ENCODE measurements around the gene JMJD6. TPM values are rescaled to one million over a fixed set of nuclear protein-coding genes. Genes with fewer than 3 reads are reported as not detected.

JMJD6 gene
- total and polyA plus RNA-seq, 9 of the 15 experiments (the other 6 are each of a cell fraction or from before 2014, with no cell fraction given): 2.5 to 52.3 (median 36.3) TPM

DNA sequence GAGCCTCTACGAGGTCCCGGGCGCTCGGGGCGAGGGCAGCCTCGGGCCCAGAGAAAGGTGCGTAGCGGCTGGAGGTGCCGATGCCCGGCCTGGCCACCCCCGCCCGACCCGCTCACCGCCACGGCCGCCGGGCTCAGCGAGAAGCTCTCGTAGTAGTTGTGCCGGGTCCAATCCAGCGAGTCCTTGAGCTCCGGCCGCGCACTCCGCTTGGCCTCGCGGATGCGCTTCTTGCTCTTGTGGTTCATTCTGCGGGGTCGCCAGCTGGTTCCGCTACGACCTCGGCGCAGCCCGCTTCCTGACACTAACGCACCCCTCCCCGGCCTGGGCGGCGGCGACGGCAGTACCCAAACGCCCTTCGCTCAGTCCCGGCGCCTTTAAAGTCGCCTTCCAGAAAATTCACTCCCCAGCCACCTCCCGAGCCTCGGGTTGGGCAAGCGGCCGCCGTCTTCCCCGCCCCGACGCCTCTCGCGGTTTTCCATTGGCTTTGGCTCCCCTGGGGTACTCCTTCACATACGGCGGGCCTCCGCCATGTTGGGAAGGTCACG, at the start of gene JMJD6 (continued):
- peak; percentile 69; the same call in 1 of the 2 replicates for TF ChIP-seq PHF8 (IDR thresholded peaks at IDR 0.05; ENCODE audit: borderline replicate concordance, low read length)
- peak; percentile 56 to 65 for TF ChIP-seq SIX5 (IDR thresholded peaks at IDR 0.05; ENCODE audit: borderline replicate concordance in 1 of 2, insufficient read depth in 1 of 2, low read depth in 1 of 2, low read length in 2 of 2)
- TF ChIP-seq ZNF263 (CRISPR knock-in tag; IDR thresholded peaks at IDR 0.05; ENCODE audit: borderline replicate concordance): 0 out of 2 replicates have a peak, but pooled peaks have one; percentile 4
- TF ChIP-seq MTA1 (IDR thresholded peaks at IDR 0.05; ENCODE audit: borderline replicate concordance): peak; percentile 98
- no peak for TF ChIP-seq HOXB6 (CRISPR knock-in tag; IDR thresholded peaks at IDR 0.05; ENCODE audit: borderline replicate concordance)
- no peak for TF ChIP-seq RFX1 (IDR thresholded peaks at IDR 0.05)
- TF ChIP-seq, protein P1, sequence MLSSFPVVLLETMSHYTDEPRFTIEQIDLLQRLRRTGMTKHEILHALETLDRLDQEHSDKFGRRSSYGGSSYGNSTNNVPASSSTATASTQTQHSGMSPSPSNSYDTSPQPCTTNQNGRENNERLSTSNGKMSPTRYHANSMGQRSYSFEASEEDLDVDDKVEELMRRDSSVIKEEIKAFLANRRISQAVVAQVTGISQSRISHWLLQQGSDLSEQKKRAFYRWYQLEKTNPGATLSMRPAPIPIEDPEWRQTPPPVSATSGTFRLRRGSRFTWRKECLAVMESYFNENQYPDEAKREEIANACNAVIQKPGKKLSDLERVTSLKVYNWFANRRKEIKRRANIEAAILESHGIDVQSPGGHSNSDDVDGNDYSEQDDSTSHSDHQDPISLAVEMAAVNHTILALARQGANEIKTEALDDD (IDR thresholded peaks at IDR 0.05): no peak
- no peak; the same call in none of the 2 replicates for TF ChIP-seq POLR2AphosphoS5 (IDR thresholded peaks at IDR 0.05; ENCODE audit: control insufficient read depth, insufficient read depth, low read depth, low read length)
- no peak for TF ChIP-seq IFI16 (CRISPR knock-in tag; IDR thresholded peaks at IDR 0.05)
- TF ChIP-seq BACH1 (tag; IDR thresholded peaks at IDR 0.05): no peak
- no peak for TF ChIP-seq ZNF212 (CRISPR knock-in tag; IDR thresholded peaks at IDR 0.05)
- TF ChIP-seq, protein P2, sequence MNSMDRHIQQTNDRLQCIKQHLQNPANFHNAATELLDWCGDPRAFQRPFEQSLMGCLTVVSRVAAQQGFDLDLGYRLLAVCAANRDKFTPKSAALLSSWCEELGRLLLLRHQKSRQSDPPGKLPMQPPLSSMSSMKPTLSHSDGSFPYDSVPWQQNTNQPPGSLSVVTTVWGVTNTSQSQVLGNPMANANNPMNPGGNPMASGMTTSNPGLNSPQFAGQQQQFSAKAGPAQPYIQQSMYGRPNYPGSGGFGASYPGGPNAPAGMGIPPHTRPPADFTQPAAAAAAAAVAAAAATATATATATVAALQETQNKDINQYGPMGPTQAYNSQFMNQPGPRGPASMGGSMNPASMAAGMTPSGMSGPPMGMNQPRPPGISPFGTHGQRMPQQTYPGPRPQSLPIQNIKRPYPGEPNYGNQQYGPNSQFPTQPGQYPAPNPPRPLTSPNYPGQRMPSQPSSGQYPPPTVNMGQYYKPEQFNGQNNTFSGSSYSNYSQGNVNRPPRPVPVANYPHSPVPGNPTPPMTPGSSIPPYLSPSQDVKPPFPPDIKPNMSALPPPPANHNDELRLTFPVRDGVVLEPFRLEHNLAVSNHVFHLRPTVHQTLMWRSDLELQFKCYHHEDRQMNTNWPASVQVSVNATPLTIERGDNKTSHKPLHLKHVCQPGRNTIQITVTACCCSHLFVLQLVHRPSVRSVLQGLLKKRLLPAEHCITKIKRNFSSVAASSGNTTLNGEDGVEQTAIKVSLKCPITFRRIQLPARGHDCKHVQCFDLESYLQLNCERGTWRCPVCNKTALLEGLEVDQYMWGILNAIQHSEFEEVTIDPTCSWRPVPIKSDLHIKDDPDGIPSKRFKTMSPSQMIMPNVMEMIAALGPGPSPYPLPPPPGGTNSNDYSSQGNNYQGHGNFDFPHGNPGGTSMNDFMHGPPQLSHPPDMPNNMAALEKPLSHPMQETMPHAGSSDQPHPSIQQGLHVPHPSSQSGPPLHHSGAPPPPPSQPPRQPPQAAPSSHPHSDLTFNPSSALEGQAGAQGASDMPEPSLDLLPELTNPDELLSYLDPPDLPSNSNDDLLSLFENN (IDR thresholded peaks at IDR 0.05; ENCODE audit: low read depth in 2 of 2, low read length in 2 of 2): 0 out of 4 replicates have a peak, but pooled peaks of 1 of the 2 experiments have one; percentile 56
- TF ChIP-seq, protein P3, sequence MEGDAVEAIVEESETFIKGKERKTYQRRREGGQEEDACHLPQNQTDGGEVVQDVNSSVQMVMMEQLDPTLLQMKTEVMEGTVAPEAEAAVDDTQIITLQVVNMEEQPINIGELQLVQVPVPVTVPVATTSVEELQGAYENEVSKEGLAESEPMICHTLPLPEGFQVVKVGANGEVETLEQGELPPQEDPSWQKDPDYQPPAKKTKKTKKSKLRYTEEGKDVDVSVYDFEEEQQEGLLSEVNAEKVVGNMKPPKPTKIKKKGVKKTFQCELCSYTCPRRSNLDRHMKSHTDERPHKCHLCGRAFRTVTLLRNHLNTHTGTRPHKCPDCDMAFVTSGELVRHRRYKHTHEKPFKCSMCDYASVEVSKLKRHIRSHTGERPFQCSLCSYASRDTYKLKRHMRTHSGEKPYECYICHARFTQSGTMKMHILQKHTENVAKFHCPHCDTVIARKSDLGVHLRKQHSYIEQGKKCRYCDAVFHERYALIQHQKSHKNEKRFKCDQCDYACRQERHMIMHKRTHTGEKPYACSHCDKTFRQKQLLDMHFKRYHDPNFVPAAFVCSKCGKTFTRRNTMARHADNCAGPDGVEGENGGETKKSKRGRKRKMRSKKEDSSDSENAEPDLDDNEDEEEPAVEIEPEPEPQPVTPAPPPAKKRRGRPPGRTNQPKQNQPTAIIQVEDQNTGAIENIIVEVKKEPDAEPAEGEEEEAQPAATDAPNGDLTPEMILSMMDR (IDR thresholded peaks at IDR 0.05 in 2 of 3, conservative IDR thresholded peaks at IDR 0.05 in 1 of 3; ENCODE audit: insufficient read depth in 2 of 3, low read depth in 1 of 3, low read length in 3 of 3): no peak
- no peak for TF ChIP-seq SRSF9 (IDR thresholded peaks at IDR 0.05; ENCODE audit: borderline replicate concordance, low read depth, low read length)
- TF ChIP-seq, protein P4, sequence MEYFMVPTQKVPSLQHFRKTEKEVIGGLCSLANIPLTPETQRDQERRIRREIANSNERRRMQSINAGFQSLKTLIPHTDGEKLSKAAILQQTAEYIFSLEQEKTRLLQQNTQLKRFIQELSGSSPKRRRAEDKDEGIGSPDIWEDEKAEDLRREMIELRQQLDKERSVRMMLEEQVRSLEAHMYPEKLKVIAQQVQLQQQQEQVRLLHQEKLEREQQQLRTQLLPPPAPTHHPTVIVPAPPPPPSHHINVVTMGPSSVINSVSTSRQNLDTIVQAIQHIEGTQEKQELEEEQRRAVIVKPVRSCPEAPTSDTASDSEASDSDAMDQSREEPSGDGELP (CRISPR knock-in tag; IDR thresholded peaks at IDR 0.05; ENCODE audit: borderline replicate concordance): peak; percentile 95
- TF ChIP-seq CBX5 (IDR thresholded peaks at IDR 0.05; ENCODE audit: borderline replicate concordance, low read depth): no peak
- TF ChIP-seq ZNF589 (CRISPR knock-in tag; IDR thresholded peaks at IDR 0.05; ENCODE audit: low read depth): no peak
- TF ChIP-seq PHF20 (IDR thresholded peaks at IDR 0.05; ENCODE audit: partially characterized antibody): peak; percentile 48
